Measurements from ENCODE around the gene EDEM1. TPM values are rescaled to one million over a fixed set of nuclear protein-coding genes. Genes with fewer than 3 reads are reported as not detected.
A peak's percentile ranks its signal among the peaks of the same experiment; 100 is the strongest.

Gene EDEM1
- total RNA-seq, 6 experiments from 2014 or later, result 40.6 to 92.7 (median 83.2) TPM

DNA sequence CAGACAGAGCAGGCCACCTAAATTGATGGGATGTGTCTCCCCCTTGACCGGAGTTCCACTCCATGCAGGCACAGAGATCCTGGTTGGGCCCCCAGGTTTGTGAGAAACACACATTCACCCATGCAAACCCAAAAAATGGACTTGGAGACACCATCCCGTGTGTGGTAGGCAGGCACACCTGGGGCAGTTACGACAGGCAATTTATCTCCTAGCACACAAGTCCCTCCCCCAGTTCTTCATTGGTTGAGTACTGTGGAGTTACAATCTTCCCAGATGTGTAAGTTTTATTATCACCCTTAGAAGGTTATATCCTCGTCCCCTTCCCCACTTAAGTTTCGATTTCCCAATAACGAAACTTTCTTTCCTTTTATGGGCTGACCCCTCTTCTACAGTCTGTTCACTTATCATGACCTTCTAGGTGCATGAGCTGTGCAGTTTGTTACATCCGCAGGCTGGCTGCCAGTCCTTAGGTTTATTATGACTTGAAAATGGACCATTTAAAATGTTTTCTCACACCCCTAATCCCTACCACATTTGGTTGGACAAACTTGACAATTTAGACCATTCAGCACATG is 38.1 kb upstream of the EDEM1 start:
- Histone ChIP-seq H3K27ac (no peak overlapping the region), H3K27me3 (no peaks in the 10 kb centered on the region), H3K4me3 (no peak overlapping the region), H3K9me3 (no peaks in the 10 kb centered on the region), H3K4me1 (no peaks in the 10 kb centered on the region), H3K36me3 (no peaks in the 10 kb centered on the region)
- DNase-seq (no peak), ATAC-seq (peak in 1 of 4 donors; percentile 6)
- intact Hi-C loops (cut with DNase I), result no loop called here
- TF ChIP-seq POLR2A (IDR thresholded peaks at IDR 0.05), result no peak
- TF ChIP-seq, protein P1, sequence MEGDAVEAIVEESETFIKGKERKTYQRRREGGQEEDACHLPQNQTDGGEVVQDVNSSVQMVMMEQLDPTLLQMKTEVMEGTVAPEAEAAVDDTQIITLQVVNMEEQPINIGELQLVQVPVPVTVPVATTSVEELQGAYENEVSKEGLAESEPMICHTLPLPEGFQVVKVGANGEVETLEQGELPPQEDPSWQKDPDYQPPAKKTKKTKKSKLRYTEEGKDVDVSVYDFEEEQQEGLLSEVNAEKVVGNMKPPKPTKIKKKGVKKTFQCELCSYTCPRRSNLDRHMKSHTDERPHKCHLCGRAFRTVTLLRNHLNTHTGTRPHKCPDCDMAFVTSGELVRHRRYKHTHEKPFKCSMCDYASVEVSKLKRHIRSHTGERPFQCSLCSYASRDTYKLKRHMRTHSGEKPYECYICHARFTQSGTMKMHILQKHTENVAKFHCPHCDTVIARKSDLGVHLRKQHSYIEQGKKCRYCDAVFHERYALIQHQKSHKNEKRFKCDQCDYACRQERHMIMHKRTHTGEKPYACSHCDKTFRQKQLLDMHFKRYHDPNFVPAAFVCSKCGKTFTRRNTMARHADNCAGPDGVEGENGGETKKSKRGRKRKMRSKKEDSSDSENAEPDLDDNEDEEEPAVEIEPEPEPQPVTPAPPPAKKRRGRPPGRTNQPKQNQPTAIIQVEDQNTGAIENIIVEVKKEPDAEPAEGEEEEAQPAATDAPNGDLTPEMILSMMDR (IDR thresholded peaks at IDR 0.05), result no peak
- 96% methylated on average over 4 of the region's 7 CpGs for WGBS (ENCODE audit: insufficient coverage, low coverage, low lambda C conversion rate, missing lambda C conversion rate)

DNA sequence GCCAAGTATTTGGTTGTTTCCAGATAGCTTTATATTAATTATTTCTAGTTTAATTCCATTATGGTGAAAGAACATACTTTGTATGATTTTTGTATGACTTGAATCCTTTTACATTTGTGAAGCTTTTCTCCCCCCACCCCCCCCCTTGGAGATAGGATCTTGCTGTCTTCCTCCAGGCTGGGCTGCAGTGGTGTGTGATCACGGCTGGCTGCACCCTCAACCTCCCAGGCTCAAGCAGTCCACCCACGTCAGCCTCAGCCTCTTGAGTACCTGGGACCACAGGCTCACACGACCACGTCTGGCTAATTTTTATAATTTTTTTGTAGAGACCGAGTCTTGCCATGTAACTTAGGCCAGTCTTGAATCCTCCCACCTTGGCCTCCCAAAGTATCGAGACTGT is 35.9 kb upstream of the EDEM1 start:
- DNase-seq, result no peak
- intact Hi-C loops (cut with DNase I), result no loop called here
- no peak for TF ChIP-seq POLR2A (IDR thresholded peaks at IDR 0.05)
- TF ChIP-seq, protein P1 (IDR thresholded peaks at IDR 0.05), result no peak
- Histone ChIP-seq H3K36me3 (no peaks in the 10 kb centered on the region), H3K27ac (no peak overlapping the region), H3K27me3 (no peaks in the 10 kb centered on the region), H3K4me1 (no peaks in the 10 kb centered on the region), H3K4me3 (no peak overlapping the region), H3K9me3 (no peaks in the 10 kb centered on the region)
- WGBS (ENCODE audit: insufficient coverage, low coverage, low lambda C conversion rate, missing lambda C conversion rate), result 94% methylated on average over 6 of the region's 6 CpGs
- ATAC-seq, result no peak

DNA sequence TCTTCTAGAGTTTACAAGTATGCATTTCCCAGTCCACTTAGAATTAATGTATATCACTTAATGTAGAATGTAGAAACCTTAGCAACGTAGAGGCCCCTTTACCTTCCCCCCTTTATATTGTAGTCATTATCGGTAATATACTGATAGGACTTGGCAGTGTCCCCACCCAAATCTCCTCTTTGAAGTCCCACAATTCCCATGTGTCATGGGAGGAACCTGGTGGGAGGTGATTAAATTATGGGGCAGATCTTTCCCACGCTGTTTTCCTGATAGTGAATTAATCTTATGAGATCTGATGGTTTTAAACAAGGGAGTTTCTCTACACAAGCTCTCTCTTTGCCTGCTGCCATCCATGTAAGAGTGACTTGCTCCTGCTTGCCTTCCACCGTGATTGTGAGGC is 34.4 kb upstream of the EDEM1 start:
- DNase-seq (no peak), ATAC-seq (no peak)
- intact Hi-C loops (cut with DNase I), result no loop called here
- 89% methylated on average over 3 of the region's 4 CpGs for WGBS (ENCODE audit: insufficient coverage, low coverage, low lambda C conversion rate, missing lambda C conversion rate)
- H3K27ac ChIP-seq, result no peak overlapping the region
- H3K4me3 ChIP-seq, result no peak overlapping the region
- no peaks in the 10 kb centered on the region for H3K36me3 ChIP-seq
- no peaks in the 10 kb centered on the region for H3K9me3 ChIP-seq
- no peaks in the 10 kb centered on the region for H3K4me1 ChIP-seq
- TF ChIP-seq, protein P1 (IDR thresholded peaks at IDR 0.05), result no peak
- TF ChIP-seq POLR2A (IDR thresholded peaks at IDR 0.05), result no peak
- H3K27me3 ChIP-seq, result no peaks in the 10 kb centered on the region

DNA sequence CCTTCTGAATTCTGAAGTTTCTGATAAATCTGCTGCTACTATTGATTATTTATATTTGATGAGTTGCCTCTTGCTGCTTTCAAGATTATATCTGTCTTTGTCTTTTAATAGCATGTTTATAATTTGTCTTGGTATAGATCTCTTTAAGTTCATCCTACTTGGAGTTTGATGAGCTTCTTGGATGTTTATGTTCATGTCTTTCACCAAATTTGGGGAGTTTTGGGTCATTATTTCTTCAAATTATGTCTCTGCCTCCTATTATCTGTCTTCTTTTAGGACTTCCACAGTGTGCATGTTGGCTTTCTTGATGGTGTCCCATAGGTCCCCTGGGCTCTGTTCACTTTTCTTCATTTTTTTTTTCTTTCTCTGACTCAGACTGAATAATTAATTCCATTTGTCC is 32.3 kb upstream of the EDEM1 start:
- DNase-seq, result no peak
- intact Hi-C loops (cut with DNase I), result no loop called here
- ATAC-seq, result no peak
- no peak overlapping the region for H3K4me3 ChIP-seq
- H3K4me1 ChIP-seq, result no peaks in the 10 kb centered on the region
- no peaks in the 10 kb centered on the region for H3K9me3 ChIP-seq
- TF ChIP-seq, protein P1 (IDR thresholded peaks at IDR 0.05), result no peak
- TF ChIP-seq POLR2A (IDR thresholded peaks at IDR 0.05), result no peak
- no peaks in the 10 kb centered on the region for H3K36me3 ChIP-seq
- no peaks in the 10 kb centered on the region for H3K27me3 ChIP-seq
- no peak overlapping the region for H3K27ac ChIP-seq

DNA sequence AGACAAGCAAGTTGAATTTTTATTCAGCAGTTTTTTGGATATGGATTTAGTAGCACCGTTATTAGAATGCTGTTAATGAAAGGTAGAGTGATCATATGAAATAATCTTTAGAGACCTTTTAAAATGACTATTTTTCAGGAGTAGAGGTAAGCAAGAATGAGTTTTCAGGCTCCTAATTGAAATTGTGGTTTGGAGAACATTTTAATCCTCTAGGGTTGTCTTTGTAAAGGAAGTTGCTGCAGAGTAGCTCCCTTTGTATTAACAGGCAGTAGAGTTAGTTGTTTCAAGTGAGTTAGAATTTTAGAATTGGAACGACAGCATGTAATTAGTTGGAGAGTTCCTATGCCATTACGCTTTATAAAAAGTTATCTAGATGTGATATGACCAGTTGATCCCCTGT is 27.2 kb upstream of the EDEM1 start:
- no peak for DNase-seq
- TF ChIP-seq, protein P1 (IDR thresholded peaks at IDR 0.05), result no peak
- no peak for TF ChIP-seq POLR2A (IDR thresholded peaks at IDR 0.05)
- Histone ChIP-seq H3K36me3 (no peaks in the 10 kb centered on the region), H3K9me3 (no peaks in the 10 kb centered on the region), H3K27ac (no peak overlapping the region), H3K4me3 (no peak overlapping the region), H3K27me3 (no peaks in the 10 kb centered on the region), H3K4me1 (peaks cover 0 to 5% (median 0%) of the 10 kb centered on the region in 4 donors)
- intact Hi-C loops (cut with DNase I), result no loop called here
- WGBS (ENCODE audit: insufficient coverage, low coverage, low lambda C conversion rate, missing lambda C conversion rate), result 76% methylated on average over 3 of the region's 3 CpGs
- ATAC-seq, result no peak

Measured in right lobe of liver (tissue), 6 donors.